HAP-1 (cell line): ENCODE data around the gene ACACB.

Experiments used
- DNase-seq, 2 experiments: peaks; one replicate each; pipeline ENCODE4 v3.0.0-alpha.2; 2016 to 2020; ENCODE audit warnings: low spot score in 2 of 2
- H3K27me3 ChIP-seq: fragments of 250-450 bp; sonication (Bioruptor Pico); 2 replicates; pipeline ENCODE4 v1.5.1; 2020; ENCODE audit warnings: low read depth, mild to moderate bottlenecking, moderate library complexity
- H3K36me3 ChIP-seq: fragments of 250-450 bp; sonication (Bioruptor Pico); replicated peaks from 2 replicates; pipeline ENCODE4 v1.5.1; 2020; ENCODE audit warnings: mild to moderate bottlenecking
- H3K4me1 ChIP-seq: fragments of 250-450 bp; sonication (Bioruptor Pico); 2 replicates; pipeline ENCODE4 v1.5.1; 2020; ENCODE audit warnings: mild to moderate bottlenecking
- H3K4me3 ChIP-seq: fragments of 250-450 bp; sonication (Bioruptor Pico); 2 replicates; pipeline ENCODE4 v1.5.1; 2020; ENCODE audit warnings: mild to moderate bottlenecking, moderate library complexity
- H3K9me3 ChIP-seq: fragments of 250-450 bp; sonication (Bioruptor Pico); 2 replicates; pipeline ENCODE4 v1.5.1; 2020; ENCODE audit warnings: mild to moderate bottlenecking, moderate library complexity
- in situ Hi-C: fragments of 300-500 bp; cut with MboI; formaldehyde crosslinking; loops from 3 replicates; pipeline ENCODE4 v1.14.3; 2020; ENCODE audit warnings: low sequenced_read_pairs, inconsistent platforms, mixed read lengths

ACACB gene

DNA sequence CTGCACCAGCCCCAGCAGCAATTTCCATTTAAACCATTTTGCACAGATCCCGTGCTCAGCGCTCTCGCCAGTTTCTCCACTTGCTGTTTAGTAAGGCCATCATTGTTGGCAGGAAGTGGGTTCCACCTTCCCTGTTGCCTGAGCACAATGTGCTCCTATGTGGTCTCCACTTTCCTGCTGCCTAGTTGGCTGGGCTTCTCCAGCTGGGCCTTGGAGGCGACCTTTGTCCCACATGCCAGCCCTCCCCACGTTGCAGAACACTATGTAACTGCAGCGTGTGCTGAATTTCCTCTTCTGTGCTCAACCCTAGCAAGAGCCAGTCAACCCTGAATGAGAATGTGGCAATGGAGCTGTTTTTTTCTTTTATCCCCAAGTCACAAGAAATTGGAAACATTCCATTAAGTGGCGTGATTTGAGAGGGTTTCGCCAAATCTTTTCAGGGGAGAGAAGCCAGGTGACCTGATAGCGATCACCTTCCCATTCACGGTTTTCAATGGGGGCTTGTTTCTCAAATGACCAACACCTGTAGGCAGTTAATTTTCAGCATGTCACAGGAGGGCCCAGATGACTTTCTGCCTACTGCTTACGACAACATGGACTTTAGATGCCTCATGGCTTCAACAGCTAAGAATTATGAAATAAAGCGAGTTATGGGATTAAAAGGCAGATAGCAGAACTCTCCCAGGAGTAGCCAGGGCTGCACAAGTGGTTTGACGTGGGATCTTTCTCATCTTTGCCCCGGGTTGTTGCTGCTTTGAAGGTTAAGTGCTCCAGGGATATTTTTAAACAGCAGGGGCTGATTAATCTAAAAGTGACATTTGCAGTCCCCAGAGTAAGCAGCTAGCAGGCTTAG lies at the start of gene ACACB:
Gene ACACB (plus strand): TSS at position 830 of the 853 bp plus-strand sequence. CDS start 22,819 bp downstream, outside the sequence.
- no peak for DNase-seq
- no peak within 1 kb of the TSS for H3K4me3 ChIP-seq
- no peaks in the 10 kb centered on the region for H3K36me3 ChIP-seq
- H3K9me3 ChIP-seq, result no peaks in the 10 kb centered on the region
- H3K27me3 ChIP-seq, result no peaks in the 10 kb centered on the region
- in situ Hi-C loops, result no loop called here
- no peaks in the 10 kb centered on the region for H3K4me1 ChIP-seq

DNA sequence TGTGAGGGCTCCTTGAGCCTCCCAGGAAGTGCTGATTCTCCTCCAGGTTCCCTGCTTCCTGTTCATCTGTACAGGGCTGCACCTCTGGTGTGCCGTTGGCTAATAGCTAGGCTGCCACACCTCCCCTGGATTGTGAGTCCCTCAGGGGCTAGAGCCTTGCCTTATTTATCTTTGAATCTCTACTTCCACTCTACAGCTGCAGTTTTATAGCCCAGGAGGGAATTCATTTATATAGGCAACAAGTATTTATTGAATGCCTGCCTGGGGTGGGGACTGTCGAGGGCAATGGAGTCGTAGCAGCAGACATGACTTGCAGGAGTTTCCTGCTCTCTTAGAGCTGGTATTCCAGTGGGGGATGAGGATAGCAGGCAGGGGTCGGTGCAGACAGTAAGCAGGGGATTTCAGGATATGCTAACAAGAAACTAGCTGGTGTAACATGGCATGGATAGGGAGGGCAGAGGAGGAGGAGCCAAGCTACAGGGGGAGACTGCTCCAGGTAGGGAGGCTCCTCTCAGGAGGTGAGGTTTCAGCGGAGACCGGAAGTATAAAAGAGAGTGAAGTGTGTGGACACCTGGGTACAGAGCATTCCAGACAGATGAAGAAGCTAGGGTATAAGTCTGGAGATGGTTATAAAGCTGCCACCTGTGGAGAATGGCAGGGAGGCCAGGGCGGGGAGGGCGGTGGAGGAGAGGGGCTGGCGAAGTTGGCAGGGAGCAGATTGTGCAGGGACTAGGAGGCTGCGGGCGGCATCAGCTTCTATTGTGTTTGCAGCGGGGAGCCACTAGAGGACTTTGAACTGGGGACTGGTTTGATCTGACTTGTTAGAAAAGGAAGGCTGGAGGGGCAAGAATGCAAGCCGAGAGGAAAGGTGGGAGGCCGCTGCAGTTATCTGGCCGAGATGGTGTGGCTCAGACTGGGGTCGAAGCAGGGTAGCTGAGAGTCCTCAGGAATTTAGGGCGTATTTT lies 46.8 kb upstream of the ACACB start:
- Histone ChIP-seq H3K36me3 (peaks cover 15% of the 10 kb centered on the region), H3K27me3 (no peaks in the 10 kb centered on the region), H3K4me3 (no peak overlapping the region), H3K4me1 (no peaks in the 10 kb centered on the region), H3K9me3 (no peaks in the 10 kb centered on the region)
- peak in 1 of 2 experiments; percentile 18 for DNase-seq
- in situ Hi-C loops, result no loop called here

DNA sequence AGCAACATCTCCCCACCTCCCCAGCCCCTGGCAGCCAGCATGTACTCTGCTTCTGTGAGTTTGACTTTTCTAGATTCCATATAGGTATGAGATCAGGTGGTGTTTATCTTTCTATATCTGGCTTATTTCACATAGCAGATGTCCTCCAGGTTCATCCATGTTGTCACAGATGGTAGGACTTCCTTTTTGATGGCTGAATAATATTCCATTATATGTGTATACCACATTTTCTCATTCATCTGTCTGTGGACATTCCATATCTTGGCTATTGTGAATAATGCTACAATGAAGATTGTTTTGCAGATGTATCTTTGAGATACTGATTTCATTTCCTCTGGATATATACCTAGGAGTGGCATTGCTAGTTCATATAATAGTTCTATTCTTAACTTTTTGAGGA lies 41.5 kb upstream of the ACACB start:
- Histone ChIP-seq H3K4me3 (no peak overlapping the region), H3K36me3 (peaks cover 12% of the 10 kb centered on the region), H3K27me3 (no peaks in the 10 kb centered on the region), H3K9me3 (no peaks in the 10 kb centered on the region), H3K4me1 (no peaks in the 10 kb centered on the region)
- no peak for DNase-seq
- in situ Hi-C loops, result no loop called here

DNA sequence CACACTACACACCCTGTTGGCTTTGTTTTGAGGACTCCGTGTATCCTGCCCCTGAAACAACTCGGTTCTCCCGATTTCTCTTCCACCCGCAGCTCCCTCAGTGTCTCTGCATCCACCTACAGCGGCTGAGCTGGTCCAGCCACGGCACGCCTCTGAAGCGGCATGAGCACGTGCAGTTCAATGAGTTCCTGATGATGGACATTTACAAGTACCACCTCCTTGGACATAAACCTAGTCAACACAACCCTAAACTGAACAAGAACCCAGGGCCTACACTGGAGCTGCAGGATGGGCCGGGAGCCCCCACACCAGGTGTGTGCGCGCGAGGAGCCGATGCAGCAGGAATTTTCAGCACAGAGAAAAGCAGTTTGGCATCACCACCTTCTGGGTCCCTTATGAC lies 33.6 kb upstream of the ACACB start:
- Histone ChIP-seq H3K4me1 (no peaks in the 10 kb centered on the region), H3K27me3 (no peaks in the 10 kb centered on the region), H3K9me3 (no peaks in the 10 kb centered on the region), H3K36me3 (peaks cover 45% of the 10 kb centered on the region), H3K4me3 (no peak overlapping the region)
- no peak for DNase-seq
- in situ Hi-C loops, result no loop called here

DNA sequence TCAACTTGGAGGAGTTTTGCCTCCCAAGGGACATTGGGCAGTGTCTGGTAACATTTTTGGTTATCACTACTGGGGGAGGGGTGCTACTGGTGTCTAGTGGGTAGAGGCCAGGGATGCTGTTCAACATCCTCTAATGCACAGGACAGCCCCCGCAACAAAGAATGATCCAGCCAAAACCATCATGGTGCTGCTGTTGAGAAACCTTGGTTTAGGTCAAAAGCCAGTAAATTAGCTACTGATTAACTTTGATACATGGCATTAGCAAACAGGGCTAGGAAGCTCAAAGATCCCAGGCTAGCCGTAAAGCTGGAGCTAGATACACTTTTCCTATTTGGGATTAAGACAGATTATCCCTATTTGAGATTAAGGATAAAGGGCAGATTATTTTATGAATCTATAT lies 32.0 kb upstream of the ACACB start:
- Histone ChIP-seq H3K9me3 (no peaks in the 10 kb centered on the region), H3K4me1 (no peaks in the 10 kb centered on the region), H3K27me3 (no peaks in the 10 kb centered on the region), H3K36me3 (peaks cover 61% of the 10 kb centered on the region), H3K4me3 (no peak overlapping the region)
- in situ Hi-C loops, result no loop called here
- DNase-seq, result no peak

DNA sequence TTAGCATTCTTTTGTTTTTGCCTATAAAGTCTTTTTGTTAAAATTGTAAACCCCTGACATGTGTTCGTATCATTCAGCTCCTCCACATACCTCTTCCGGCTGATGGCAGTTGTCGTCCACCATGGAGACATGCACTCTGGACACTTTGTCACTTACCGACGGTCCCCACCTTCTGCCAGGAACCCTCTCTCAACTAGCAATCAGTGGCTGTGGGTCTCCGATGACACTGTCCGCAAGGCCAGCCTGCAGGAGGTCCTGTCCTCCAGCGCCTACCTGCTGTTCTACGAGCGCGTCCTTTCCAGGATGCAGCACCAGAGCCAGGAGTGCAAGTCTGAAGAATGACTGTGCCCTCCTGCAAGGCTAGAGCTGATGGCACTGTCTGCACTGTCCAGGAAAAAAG lies 30.8 kb upstream of the ACACB start:
- Histone ChIP-seq H3K4me3 (no peak overlapping the region), H3K27me3 (no peaks in the 10 kb centered on the region), H3K36me3 (peaks cover 70% of the 10 kb centered on the region), H3K4me1 (no peaks in the 10 kb centered on the region), H3K9me3 (no peaks in the 10 kb centered on the region)
- in situ Hi-C loops, result no loop called here
- no peak for DNase-seq

DNA sequence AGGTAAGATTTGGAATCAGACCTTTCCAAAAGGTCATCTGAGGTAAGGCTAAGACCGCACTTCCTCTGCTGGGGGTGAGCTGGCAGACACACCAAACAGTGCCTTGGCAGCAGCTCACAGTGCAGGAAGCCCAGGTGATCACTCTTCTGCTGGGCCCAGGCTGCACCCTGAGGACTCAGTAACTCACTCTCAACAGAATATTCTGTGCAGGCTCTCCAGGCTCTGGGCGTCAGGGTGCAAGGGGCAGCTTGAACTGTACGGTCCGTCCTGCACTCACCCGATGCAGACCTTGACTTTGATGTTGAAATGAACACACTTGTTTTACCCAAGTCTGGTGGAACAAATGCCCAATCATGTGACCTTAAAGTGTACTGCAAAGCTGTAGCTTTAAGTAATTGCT lies 29.1 kb upstream of the ACACB start:
- DNase-seq, result no peak
- H3K4me1 ChIP-seq, result peaks cover 9% of the 10 kb centered on the region
- H3K4me3 ChIP-seq, result no peak overlapping the region
- H3K27me3 ChIP-seq, result no peaks in the 10 kb centered on the region
- H3K36me3 ChIP-seq, result peaks cover 78% of the 10 kb centered on the region
- no peaks in the 10 kb centered on the region for H3K9me3 ChIP-seq
- in situ Hi-C loops, result no loop called here

DNA sequence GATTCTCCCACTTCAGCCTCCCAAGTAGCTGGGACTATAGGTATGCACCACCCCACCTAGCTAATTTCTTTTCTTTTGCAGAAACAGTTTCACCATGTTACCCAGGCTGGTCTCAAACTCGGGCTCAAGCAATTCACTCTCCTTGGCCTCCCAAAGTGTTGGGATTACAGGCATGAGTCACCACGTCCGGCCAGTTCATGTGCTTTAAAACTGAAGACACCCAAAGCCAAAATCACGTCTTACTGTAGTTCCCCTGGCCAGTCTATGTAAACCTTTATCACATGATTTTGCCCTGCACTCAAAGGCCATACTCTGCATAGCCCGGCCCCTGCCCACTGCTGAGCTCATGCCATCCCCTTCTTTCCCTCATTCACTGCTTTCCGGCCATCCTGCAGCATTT lies 27.6 kb upstream of the ACACB start:
- no peaks in the 10 kb centered on the region for H3K9me3 ChIP-seq
- in situ Hi-C loops, result no loop called here
- no peak for DNase-seq
- H3K36me3 ChIP-seq, result peaks cover 72% of the 10 kb centered on the region
- H3K27me3 ChIP-seq, result no peaks in the 10 kb centered on the region
- no peak overlapping the region for H3K4me3 ChIP-seq
- H3K4me1 ChIP-seq, result peaks cover 19% of the 10 kb centered on the region

DNA sequence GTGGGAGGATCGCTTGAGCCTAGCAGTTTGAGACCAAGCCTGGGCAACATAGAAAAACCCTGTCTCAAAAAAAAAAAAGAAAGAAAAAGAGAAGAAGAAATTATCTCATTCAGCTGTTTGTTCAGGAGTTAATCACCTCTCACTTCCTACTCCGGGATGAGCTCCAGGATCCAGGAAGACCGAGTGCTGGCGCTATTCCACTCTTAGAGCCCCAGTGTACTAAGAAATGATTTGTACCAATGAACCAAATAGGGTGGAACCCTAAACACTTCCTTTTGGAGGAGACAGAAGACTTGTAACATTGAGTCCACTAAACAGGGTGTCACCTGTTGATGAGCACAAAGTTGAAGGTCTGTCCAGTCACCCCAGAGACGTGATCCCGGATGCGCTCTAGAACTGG lies 26.7 kb upstream of the ACACB start:
- peaks cover 19% of the 10 kb centered on the region for H3K4me1 ChIP-seq
- in situ Hi-C loops, result loop anchor here (5.0 to 10.0 kb wide), 3 partner anchors 137 to 525 kb away; partner anchors contain the start of genes ISCU and SART3

DNA sequence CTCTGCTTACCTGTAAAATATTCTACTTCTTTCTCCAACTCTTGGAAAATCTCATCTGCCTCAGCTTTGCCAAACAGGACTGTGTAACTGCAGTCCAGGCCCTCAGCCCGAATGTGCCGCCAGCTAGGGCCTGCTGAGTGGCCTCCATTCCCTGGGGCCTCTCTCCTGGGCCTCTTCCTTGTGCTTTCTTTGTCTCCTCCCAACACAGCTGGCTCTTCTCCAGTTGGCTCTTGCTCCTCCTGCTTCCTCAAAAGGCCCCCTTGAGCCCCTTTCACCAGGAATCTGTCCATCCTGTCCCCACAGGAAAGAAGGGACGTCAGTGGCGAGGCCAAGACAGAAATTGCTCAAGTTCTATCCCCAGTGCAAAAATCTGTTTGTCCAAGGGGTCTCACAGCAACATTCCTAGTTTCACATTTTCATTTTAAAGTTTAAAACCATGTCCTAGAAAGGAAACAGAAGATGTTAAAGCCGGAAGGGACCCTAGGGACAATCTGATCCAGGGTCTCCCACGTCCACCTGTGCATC lies 23.8 kb upstream of the ACACB start:
- Histone ChIP-seq H3K27me3 (no peaks in the 10 kb centered on the region), H3K36me3 (peaks cover 49% of the 10 kb centered on the region), H3K4me3 (peak overlapping the region; percentile 41), H3K9me3 (no peaks in the 10 kb centered on the region), H3K4me1 (peaks cover 22% of the 10 kb centered on the region)
- in situ Hi-C loops, result loop anchor here (5.0 to 10.0 kb wide), 3 partner anchors 140 to 528 kb away; partner anchors contain the start of genes ISCU and SART3
- peak in 1 of 2 experiments; percentile 37 for DNase-seq

More for the DNA sequence above, 26.7 kb upstream of the ACACB start:
- no peak for DNase-seq
- Histone ChIP-seq H3K4me3 (no peak overlapping the region), H3K9me3 (no peaks in the 10 kb centered on the region), H3K36me3 (peaks cover 72% of the 10 kb centered on the region), H3K27me3 (no peaks in the 10 kb centered on the region)

DNA sequence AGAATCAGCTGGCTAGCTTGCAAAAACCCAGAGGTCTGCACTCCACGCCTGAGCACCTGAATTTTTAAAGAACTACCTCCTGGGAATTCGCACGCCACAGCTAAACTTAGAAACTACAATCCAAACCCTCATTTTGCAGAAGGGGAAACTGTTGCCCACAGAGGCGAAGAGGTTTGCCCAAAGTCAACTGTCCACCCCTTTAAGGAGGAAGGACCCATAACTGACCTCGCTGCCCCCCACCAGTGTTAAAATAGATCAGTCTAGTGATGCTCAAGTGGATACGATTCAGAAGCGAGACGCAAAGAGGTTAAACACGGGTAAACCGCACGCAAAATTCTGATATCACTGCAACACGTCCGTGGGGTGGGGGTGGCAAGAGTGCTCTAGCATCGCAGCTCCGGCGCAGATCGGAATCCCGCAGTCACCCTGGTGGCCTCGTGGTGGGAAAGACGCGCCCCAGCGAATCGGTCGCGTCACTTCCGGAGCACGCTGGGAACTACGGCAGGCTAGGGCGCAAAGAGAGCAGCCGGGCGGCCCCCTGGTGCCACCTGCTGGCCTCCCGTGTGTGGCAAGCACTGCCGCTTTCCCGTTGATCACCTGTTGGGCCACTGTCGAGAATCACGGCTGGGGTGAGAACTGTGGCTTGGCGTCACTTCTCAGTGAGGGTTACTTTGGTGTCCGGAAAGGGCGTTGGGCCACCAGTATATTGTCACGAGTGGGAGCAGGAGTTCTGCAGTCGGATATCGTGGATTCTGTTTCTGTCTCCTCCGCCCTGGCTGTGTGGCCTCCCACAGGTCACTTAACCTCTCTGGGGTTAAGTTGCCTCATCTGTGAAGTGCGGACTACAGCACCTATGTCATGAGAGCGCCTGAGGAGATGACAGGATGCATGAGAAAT lies 23.1 kb upstream of the ACACB start, which contains the start of gene ALKBH2:
Gene ALKBH2 (minus strand): TSS at position 451 of the 897 bp plus-strand sequence. CDS start 686 bp downstream, outside the sequence.
- Histone ChIP-seq H3K27me3 (no peaks in the 10 kb centered on the region), H3K4me3 (peak within 1 kb of the TSS; percentile 41), H3K9me3 (no peaks in the 10 kb centered on the region), H3K36me3 (peaks cover 44% of the 10 kb centered on the region), H3K4me1 (peaks cover 22% of the 10 kb centered on the region)
- in situ Hi-C loops, result loop anchor here (5.0 to 10.0 kb wide), 3 partner anchors 141 to 528 kb away; partner anchors contain the start of genes ISCU and SART3
- DNase-seq, result peak; percentile 83 to 95

DNA sequence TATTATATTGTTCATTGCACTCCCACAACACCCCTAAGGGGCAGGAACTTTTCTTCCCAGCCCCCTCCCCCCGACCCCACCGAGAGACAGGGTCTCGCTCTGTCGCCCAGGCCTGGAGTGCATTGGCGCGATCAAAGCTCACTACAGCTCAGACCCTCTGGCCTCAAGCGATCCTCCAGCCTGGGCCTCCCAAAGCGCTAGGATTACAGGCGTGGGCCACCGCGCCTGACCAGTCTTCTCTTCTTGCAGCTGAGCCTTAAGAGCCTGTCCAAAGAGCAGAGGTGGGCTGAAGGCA lies 19.3 kb upstream of the ACACB start:
- Histone ChIP-seq H3K27me3 (no peaks in the 10 kb centered on the region), H3K9me3 (no peaks in the 10 kb centered on the region), H3K4me3 (peak overlapping the region; percentile 85), H3K4me1 (peaks cover 15% of the 10 kb centered on the region), H3K36me3 (peaks cover 42% of the 10 kb centered on the region)
- no peak for DNase-seq
- in situ Hi-C loops, result loop anchor here (10.0 kb wide), 2 partner anchors 292 to 532 kb away; partner anchors contain the start of genes ISCU and SART3
